ENCODE measurements around the gene ZNF30.

DNA sequence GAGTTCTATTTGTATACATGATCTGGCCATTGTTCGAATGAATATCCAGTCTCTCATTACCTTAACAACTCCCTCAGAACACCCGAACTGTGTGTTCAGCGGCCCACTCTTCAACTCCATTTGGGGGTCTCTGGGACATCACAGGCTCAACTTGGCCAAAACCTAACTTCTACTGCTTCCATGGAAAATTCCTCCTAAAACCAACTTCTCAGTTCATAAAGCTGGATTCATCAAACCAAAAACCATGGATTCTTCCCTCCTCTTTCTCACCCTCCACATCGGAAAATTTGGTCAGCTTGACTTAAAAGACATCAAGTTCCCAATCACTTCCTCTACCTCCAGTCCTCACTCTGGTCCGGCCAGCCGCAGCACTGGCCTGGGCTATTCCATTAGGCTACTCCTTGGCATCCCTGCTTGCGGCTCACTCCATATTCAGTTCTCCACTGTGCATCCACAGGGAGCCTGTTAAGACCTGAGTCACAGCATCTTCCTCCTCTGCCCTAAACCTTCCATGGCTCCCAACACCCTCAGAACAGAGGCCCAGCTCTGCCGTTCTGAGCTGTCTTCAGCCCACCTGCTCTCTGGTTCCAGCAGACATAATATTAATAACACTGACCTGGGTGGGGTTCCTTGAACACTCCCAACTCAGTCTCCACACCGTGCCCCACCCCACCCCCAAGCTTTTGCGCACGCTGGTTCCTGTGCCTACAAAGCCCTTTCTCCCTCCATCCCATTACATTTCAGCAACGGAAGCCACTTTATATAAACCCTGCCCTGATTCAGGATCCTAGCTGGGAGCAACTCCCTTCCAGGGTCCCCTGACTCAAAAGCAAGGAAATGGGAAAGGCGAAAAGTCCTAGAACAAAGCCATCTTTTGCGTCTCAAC is 36.2 kb downstream of the ZNF30 start:
- TF ChIP-seq CTCF (IDR thresholded peaks at IDR 0.05): no peak
- no peak for TF ChIP-seq POLR2A (IDR thresholded peaks at IDR 0.05)

Data from uterus (tissue), 2 donors.